Measurements from ENCODE around the gene ALK. TPM values are rescaled to one million over a fixed set of nuclear protein-coding genes. Genes with fewer than 3 reads are reported as not detected.

Gene ALK
- total RNA-seq, 1 donor from 2014 or later, result not detected

GRCh38 chr2:29310650-29311348 is 610.6 kb downstream of the ALK start:
- intact Hi-C loops (cut with micrococcal nuclease), result no loop called here
- ATAC-seq (no peak), DNase-seq (no peak)

GRCh38 chr2:29309090-29310029 is 612.0 kb downstream of the ALK start:
- ATAC-seq, result peak; percentile 79
- no peak for DNase-seq
- intact Hi-C loops (cut with micrococcal nuclease), result no loop called here

GRCh38 chr2:29308366-29308765 is 613.0 kb downstream of the ALK start:
- intact Hi-C loops (cut with micrococcal nuclease), result no loop called here
- ATAC-seq (no peak), DNase-seq (no peak)

DNA sequence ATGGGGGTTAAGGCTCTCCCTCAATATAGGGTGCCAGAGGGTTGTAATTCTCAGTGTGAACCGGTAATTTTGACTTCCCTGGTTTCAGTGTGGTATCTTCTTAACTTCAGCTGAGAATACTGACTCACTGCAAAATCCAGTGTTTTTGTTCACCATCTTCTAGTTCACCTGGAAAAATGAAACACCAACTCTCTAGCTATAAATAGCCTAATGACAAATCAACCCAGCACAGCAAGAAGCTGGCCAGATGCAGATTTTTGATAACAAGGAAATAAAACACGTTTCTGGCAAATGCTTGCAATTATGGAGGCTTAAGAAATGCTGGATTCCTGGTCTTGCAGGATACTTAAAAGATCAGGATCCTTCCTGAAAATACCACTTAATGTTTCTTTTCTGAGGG is 613.9 kb downstream of the ALK start:
- intact Hi-C loops (cut with micrococcal nuclease), result no loop called here
- no peak for ATAC-seq

GRCh38 chr2:29305762-29306161 is 615.6 kb downstream of the ALK start:
- intact Hi-C loops (cut with micrococcal nuclease), result no loop called here
- no peak for ATAC-seq
- DNase-seq, result no peak

More for the DNA sequence above, 613.9 kb downstream of the ALK start:
- DNase-seq, result no peak

DNA sequence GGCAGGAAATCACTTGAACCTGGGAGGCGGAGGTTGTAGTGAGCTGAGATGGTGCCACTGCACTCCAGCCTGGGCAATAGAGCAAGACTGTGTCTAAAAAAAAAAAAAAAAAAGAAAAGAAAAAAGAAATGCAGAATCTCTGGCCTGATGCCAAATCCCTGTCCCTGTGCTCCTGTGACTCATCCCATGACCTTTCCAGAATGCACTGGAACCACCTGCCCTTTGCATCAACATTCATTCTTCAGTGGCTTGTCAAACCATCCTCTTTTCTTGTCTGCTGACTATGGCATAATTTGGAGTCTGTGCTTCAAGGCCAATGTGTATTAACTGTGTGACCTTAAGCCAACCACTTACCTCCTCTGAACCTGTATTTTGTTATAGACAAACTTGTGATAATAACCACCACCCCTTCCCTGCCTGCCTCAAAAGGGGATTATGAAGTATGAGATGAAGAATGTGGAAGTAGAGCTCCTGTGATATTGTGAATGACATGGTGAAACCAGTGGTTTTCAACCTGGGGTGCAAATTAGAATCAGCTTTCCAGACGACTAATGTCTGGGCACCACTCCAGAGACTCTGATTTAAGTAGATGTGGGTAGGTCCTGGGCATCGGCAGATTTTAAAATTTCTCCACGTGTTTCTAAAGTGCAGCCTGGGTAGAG is 616.9 kb downstream of the ALK start:
- no peak for DNase-seq
- intact Hi-C loops (cut with micrococcal nuclease), result no loop called here
- ATAC-seq, result no peak

DNA sequence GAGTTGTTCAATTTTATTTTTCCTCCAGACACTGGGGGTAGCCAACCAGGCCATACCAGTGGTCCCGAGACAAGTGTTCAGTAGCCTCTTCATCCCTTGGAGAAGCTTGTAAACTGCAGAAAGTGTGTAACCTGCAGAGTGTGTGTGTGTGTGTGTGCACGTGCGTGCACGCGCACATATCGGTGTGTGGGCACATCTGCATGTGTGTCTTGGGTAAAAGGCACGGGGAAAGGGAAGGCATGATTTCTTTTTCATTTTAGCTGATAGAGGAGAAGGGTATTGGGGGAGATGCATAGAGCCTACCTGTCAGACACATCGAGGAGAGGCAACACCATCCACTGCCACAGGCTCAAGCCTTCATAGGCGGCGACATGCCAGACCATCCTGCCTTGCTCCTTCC is 624.8 kb downstream of the ALK start:
- ATAC-seq (no peak), DNase-seq (no peak)
- intact Hi-C loops (cut with micrococcal nuclease), result loop anchor here (10.0 kb wide), 1 partner anchor 548 kb away; no protein-coding TSS in a partner anchor

DNA sequence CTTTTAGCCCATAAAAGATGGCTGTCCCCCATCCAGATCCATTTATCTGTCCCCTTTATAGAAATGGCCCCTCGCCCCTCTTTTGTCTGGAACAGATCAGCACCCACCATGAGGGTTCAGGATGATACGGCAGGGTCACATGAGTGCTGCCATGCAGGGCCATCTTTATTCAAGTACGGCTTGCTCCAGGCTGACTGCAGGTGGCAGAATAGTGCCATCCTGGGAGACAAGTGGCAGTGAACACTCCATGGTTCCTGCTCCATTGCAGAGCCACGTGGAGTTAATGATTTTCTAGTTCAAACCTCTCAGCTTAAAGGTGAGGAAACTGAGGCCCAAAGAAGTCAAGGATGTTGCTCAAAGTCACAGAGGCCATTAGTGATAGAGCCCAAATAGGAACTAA is 625.5 kb downstream of the ALK start:
- DNase-seq (no peak), ATAC-seq (peak; percentile 27)
- intact Hi-C loops (cut with micrococcal nuclease), result loop anchor here (10.0 kb wide), 1 partner anchor 549 kb away; no protein-coding TSS in a partner anchor

DNA sequence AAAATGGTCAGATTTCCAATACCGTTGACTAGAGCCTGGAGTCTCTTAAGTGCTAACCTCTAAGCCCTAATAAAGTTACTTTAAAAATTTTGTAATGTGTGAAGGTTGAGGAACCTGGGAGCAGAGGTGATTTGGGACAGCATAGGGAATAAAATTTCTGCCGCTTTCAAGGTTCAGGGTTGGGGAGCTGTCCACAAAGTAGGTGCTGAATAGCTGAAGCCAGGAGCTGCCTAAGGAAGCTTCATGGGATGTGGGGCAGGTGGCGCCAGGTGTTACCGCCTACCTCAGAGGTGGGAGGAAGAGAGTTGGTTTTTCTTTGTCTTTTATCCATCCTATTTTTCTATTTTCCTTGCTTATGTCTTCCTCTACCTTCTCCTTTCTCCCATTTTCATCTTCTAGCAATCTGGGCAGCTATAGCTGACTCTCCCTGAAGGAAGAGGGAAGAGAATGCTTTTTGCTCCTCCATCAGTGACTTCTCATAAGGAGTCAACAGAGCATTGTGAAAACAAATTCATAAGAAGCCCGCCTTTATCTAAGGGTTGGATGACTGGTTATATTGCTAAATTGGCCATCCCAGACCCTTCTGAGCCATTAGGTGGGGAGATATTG is 627.5 kb downstream of the ALK start:
- DNase-seq (no peak), ATAC-seq (no peak)
- intact Hi-C loops (cut with micrococcal nuclease), result loop anchor here (10.0 kb wide), 1 partner anchor 551 kb away; no protein-coding TSS in a partner anchor

- intact Hi-C loops (cut with micrococcal nuclease), result loop anchor here (10.0 kb wide), 1 partner anchor 554 kb away; no protein-coding TSS in a partner anchor
- ATAC-seq (no peak), DNase-seq (no peak)
Observed at GRCh38 chr2:29290293-29291047, 630.9 kb downstream of the ALK start.

DNA sequence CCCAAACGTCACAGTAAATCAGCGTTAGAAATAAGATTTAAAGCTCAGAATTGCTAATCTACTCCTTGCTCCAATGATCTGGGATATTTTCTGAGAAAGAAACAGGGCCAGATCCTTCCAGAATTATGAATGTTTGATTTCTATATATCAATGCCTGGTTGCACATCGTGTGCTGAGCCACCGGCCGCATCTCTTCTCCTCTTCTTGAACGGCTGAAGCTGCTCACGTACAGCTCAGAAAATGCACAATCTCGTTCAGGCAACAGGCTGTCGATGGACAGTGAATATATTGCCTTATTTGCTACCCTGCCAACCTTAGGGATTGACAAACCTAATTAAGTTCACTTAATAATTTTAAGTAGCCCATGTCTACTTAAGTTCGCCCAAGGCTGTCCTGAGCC is 636.7 kb downstream of the ALK start:
- no peak for DNase-seq
- intact Hi-C loops (cut with micrococcal nuclease), result no loop called here

GRCh38 chr2:29281916-29282247 is 639.5 kb downstream of the ALK start:
- DNase-seq (no peak), ATAC-seq (no peak)
- intact Hi-C loops (cut with micrococcal nuclease), result no loop called here

More for the DNA sequence above, 636.7 kb downstream of the ALK start:
- no peak for ATAC-seq

DNA sequence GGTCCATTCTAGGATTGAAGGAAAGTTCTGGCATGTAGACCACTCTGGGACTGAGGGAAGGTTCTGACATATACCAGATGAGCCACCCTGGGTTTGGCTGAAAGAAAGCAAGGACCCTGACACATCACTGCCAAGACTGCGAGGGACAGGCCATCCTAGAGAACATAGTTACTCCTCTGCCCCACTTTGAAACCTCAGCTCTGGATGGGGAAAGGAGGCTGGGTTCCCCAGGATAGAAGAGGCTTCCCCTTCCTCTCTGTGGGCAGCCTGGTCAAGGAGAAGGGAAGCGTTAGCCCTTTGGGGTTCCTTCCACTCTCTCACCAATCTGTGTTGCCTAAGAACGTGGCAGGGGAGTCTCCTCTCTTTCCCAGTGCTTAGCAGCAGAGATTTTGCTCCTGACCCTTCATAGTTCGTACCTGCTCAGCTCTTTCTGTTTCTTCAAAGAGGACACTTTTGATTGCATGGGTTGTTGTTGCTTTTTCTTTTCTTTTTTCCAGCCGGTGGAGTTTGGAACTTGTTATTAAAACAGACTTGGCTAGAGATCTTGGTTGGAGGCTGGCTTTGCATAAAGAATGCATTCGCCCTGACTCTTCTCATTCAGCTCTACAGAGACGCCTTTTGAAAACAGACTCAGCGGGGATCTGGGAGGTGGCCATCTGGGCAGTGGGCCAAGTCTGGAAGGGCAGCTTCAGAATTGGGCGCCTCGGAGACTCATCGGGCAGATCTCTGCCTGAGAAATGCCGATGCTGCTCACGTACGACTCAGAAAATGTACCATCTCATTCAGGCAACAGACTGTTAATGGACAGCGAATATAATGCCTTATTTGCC is 640.1 kb downstream of the ALK start:
- DNase-seq, result peak; percentile 50
- ATAC-seq, result peak; percentile 48
- intact Hi-C loops (cut with micrococcal nuclease), result no loop called here

DNA sequence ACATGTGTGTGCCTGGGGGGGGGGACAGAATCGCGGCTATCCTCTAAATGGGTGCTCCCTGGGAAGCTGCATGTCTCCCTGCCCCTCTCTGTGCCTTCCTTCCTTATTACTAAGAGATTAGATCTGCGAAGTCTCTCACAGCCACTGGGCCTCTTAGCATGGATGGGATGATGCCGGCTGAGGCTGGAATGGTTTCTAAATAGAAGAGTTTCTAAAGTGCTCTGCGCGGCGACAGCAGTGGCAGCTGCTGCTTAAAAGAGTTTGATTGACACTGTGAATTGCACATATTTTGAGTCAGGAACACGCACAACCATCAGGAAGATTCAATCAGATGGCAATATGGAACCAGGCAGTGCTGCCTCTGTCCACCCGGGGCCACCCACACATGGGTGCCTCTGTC is 642.4 kb downstream of the ALK start:
- intact Hi-C loops (cut with micrococcal nuclease), result no loop called here
- ATAC-seq (no peak), DNase-seq (no peak)

DNA sequence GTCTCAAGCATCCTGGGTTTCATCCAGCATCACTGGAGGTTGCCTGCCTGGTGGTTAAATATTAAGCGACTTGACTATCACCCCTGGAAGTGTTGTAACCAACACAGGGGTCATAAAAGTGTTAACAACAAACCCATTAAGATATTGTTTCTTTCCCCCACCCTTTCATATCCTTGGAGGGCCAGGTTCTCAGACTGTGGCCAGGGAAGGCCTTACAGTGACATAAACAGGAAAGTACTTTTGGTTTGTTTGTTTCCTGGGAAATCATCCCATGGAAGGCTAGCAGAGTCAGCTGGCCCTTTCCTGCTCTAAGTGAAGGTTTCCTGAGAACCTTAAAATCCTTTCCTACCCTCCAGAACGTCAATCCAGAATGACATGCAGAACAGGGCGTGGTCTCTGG is 645.2 kb downstream of the ALK start:
- no peak for ATAC-seq
- intact Hi-C loops (cut with micrococcal nuclease), result no loop called here
- no peak for DNase-seq

GRCh38 chr2:29275186-29275585 is 646.2 kb downstream of the ALK start:
- no peak for DNase-seq
- no peak for ATAC-seq
- intact Hi-C loops (cut with micrococcal nuclease), result no loop called here

- DNase-seq (no peak), ATAC-seq (no peak)
- intact Hi-C loops (cut with micrococcal nuclease), result no loop called here
Observed at GRCh38 chr2:29273685-29274611, 647.4 kb downstream of the ALK start.

Data from left ventricle myocardium superior (tissue), 1 donor.